ENCODE measurements around the gene SUGCT.

The SUGCT gene

DNA sequence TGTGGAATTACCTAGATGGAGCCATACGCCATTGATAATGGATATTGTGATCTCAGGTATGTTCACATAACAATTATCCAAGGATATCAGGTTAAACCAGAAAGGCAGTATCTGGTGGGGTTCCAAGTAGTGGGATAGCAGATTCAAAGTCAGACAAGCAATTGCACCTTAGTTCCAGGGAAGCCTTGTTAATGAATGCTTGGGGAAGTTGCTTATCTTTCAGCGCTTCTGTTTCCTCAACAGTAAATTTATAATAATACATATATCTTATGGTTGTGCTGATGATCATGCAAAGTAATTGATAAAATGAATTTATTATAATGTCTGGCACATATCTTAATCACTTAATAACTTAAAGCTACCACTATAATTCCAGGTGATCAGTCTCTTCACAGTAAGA, 290.9 kb downstream of the SUGCT start:
- TF ChIP-seq FOXP2 (optimal IDR thresholded peaks at IDR 0.05; ENCODE audit: borderline replicate concordance, extremely low read depth, extremely low read length, insufficient read depth) (no peak), REST (IDR thresholded peaks at IDR 0.05; ENCODE audit: insufficient read depth in 1 of 2, low read depth in 2 of 2, low read length in 2 of 2) (no peak), SIN3A (IDR thresholded peaks at IDR 0.05; ENCODE audit: borderline replicate concordance, insufficient read depth, low read length) (no peak), TAF1 (IDR thresholded peaks at IDR 0.05; ENCODE audit: borderline replicate concordance, insufficient read depth, low read length) (no peak), POLR2AphosphoS5 (IDR thresholded peaks at IDR 0.05; ENCODE audit: low read depth, low read length) (no peak)

GRCh38 chr7:40428421-40428820, 293.6 kb downstream of the SUGCT start:
- TF ChIP-seq SIN3A (IDR thresholded peaks at IDR 0.05; ENCODE audit: borderline replicate concordance, insufficient read depth, low read length) (no peak), REST (IDR thresholded peaks at IDR 0.05; ENCODE audit: insufficient read depth in 1 of 2, low read depth in 2 of 2, low read length in 2 of 2) (no peak), FOXP2 (optimal IDR thresholded peaks at IDR 0.05; ENCODE audit: borderline replicate concordance, extremely low read depth, extremely low read length, insufficient read depth) (no peak), TAF1 (IDR thresholded peaks at IDR 0.05; ENCODE audit: borderline replicate concordance, insufficient read depth, low read length) (no peak), POLR2AphosphoS5 (IDR thresholded peaks at IDR 0.05; ENCODE audit: low read depth, low read length) (no peak)

DNA sequence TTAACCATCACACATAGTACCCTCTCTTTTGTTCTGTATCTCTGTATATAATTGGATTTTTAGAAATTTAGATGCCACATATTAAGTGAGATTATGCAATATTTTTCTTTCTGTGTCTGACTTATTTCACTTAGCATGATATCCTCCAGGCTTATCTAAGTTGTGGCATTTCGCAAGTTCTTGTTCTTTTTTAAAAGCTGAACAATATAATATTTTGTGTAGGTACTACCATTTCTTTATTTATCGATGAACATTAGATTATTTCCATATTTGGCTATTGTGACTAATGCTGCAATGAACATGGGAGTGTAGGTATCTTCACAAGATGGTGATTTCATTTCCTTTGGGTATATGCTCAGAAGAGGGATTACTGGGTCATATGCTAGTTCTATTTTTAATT, 295.0 kb downstream of the SUGCT start:
- no peak for TF ChIP-seq REST (IDR thresholded peaks at IDR 0.05; ENCODE audit: insufficient read depth in 1 of 2, low read depth in 2 of 2, low read length in 2 of 2)
- TF ChIP-seq TAF1 (IDR thresholded peaks at IDR 0.05; ENCODE audit: borderline replicate concordance, insufficient read depth, low read length) = no peak
- no peak for TF ChIP-seq SIN3A (IDR thresholded peaks at IDR 0.05; ENCODE audit: borderline replicate concordance, insufficient read depth, low read length)
- TF ChIP-seq FOXP2 (optimal IDR thresholded peaks at IDR 0.05; ENCODE audit: borderline replicate concordance, extremely low read depth, extremely low read length, insufficient read depth) = no peak
- TF ChIP-seq POLR2AphosphoS5 (IDR thresholded peaks at IDR 0.05; ENCODE audit: low read depth, low read length) = no peak

GRCh38 chr7:40432046-40432445, 297.2 kb downstream of the SUGCT start:
- no peak for TF ChIP-seq FOXP2 (optimal IDR thresholded peaks at IDR 0.05; ENCODE audit: borderline replicate concordance, extremely low read depth, extremely low read length, insufficient read depth)

DNA sequence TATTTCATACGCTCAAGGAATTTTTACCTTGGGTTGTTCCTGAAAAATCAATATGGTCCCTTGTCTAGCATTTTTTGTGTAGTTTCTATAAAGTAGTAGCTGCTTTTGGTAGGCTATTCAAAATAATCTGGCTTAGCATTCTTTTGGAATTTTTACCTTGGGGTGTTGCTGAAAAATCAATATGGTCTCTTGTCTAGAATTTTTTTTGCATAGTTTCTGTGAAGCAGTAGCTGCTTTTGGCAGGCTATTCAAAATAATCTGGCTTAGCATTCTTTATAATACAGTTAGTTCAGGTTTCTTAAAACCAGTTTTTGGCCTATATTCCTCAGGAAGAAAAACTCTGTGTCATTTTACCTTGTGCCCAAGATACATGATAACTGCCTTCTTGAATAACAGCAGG, 301.9 kb downstream of the SUGCT start:
- no peak for TF ChIP-seq FOXP2 (optimal IDR thresholded peaks at IDR 0.05; ENCODE audit: borderline replicate concordance, extremely low read depth, extremely low read length, insufficient read depth)
- TF ChIP-seq SIN3A (IDR thresholded peaks at IDR 0.05; ENCODE audit: borderline replicate concordance, insufficient read depth, low read length) = no peak
- no peak for TF ChIP-seq REST (IDR thresholded peaks at IDR 0.05; ENCODE audit: insufficient read depth in 1 of 2, low read depth in 2 of 2, low read length in 2 of 2)
- no peak for TF ChIP-seq TAF1 (IDR thresholded peaks at IDR 0.05; ENCODE audit: borderline replicate concordance, insufficient read depth, low read length)
- TF ChIP-seq POLR2AphosphoS5 (IDR thresholded peaks at IDR 0.05; ENCODE audit: low read depth, low read length) = no peak
